HG03565 (cell line): ENCODE measurements around the gene GNG8.

Experiments
- ATAC-seq: cut with Tn5 transposase; IDR thresholded peaks from one replicate; pipeline ENCODE4 v1.9.1; 2021; ENCODE audit warnings: mild to moderate bottlenecking, moderate library complexity; ENCODE audit not compliant: unreplicated experiment

GNG8 gene

GRCh38 chr19:46621191-46622117, 14.5 kb downstream of the GNG8 start:
- no peak for ATAC-seq

- ATAC-seq = no peak
Measured at GRCh38 chr19:46620716-46621115, 15.3 kb downstream of the GNG8 start.

GRCh38 chr19:46620267-46620666, 15.7 kb downstream of the GNG8 start:
- no peak for ATAC-seq

GRCh38 chr19:46618670-46619231, 17.3 kb downstream of the GNG8 start:
- no peak for ATAC-seq

- ATAC-seq = no peak
Measured at GRCh38 chr19:46617601-46618000, 18.4 kb downstream of the GNG8 start.

- ATAC-seq = no peak
Measured at GRCh38 chr19:46616631-46617322, 19.2 kb downstream of the GNG8 start.

- no peak for ATAC-seq
Measured at GRCh38 chr19:46615966-46616365, 20.0 kb downstream of the GNG8 start.

- no peak for ATAC-seq
Measured at GRCh38 chr19:46614114-46614722, 21.8 kb downstream of the GNG8 start.

- ATAC-seq = no peak
Measured at GRCh38 chr19:46613525-46613924, 22.5 kb downstream of the GNG8 start.

- ATAC-seq = no peak
Measured at GRCh38 chr19:46611776-46612175, 24.2 kb downstream of the GNG8 start.

- no peak for ATAC-seq
Measured at GRCh38 chr19:46610851-46611770, 24.9 kb downstream of the GNG8 start.

GRCh38 chr19:46610413-46610775, 25.6 kb downstream of the GNG8 start:
- no peak for ATAC-seq

- ATAC-seq = no peak
Measured at GRCh38 chr19:46609511-46610412, 26.2 kb downstream of the GNG8 start.

GRCh38 chr19:46608581-46609345, 27.2 kb downstream of the GNG8 start:
- ATAC-seq = no peak

- no peak for ATAC-seq
Measured at GRCh38 chr19:46608178-46608577, 27.8 kb downstream of the GNG8 start.

GRCh38 chr19:46607448-46607841, 28.6 kb downstream of the GNG8 start:
- ATAC-seq = no peak

- ATAC-seq = no peak
Measured at GRCh38 chr19:46606681-46607447, 29.1 kb downstream of the GNG8 start.

GRCh38 chr19:46606019-46606418, 30.0 kb downstream of the GNG8 start:
- ATAC-seq = no peak
